ENCODE data around the gene TM4SF5.

GRCh38 chr17:4818276-4818675, 46.6 kb downstream of the TM4SF5 start:
- TF ChIP-seq CTCF (IDR thresholded peaks at IDR 0.05; ENCODE audit: insufficient read depth, low read depth, low read length) (no peak), EZH2 (IDR thresholded peaks at IDR 0.05; ENCODE audit: insufficient read depth, low read length) (no peak)

All from astrocyte (in vitro differentiated cells and primary cell).